OCI-LY3 (cell line): ENCODE measurements around the gene B3GALT6.

Experiments used
- CTCF ChIP-seq: fragments of 200-600, 300-600 bp; sonication (generic); IDR thresholded peaks from 2 replicates; pipeline ENCODE4 v1.5.1; 2014; ENCODE audit warnings: antibody characterized with exemption, low read length, low read depth
- EZH2phosphoT487 ChIP-seq: fragments of 200-600 bp; shearing (Covaris generic); IDR thresholded peaks from 2 replicates; pipeline ENCODE4 v1.6.1; 2018; ENCODE audit warnings: antibody characterized with exemption, mixed run types, low read depth

DNA sequence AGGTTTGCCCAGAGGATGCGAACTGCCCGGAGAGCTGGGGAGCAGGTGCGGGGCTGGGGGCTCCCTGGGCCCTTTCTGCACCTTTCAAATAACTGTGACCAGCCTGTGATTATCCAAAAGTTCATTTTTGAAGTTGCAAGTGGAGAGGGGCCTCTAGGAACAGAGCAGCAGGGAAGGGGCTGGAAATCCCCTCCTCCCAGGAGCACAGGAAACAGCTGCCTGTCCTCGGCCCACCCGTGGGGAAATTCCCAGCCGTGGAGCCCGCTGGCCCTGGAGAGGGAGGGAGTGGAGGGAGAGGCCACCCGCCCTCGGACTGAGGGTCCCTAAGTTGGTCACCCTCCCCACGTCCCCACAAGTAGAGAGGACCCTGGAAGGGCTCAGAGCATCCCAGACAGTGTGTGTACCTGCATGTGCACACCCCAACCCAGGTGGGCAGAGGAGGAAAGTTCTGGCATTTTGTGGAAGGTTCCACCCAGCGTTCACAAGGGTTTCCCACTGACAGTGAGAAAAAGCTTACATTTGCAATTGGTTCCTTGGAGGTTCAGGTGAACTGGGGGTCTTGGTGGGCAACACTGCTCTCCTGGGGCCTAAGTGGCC lies 16.9 kb upstream of the B3GALT6 start:
- no peak for TF ChIP-seq CTCF
- TF ChIP-seq EZH2phosphoT487: no peak
